Ovary (tissue), 9 donors: Measurements from ENCODE around the gene PLXNB1. TPM values are rescaled to one million over a fixed set of nuclear protein-coding genes. Genes with fewer than 3 reads are reported as not detected.

Experiments
- DNase-seq, 5 donors: peaks; one replicate each; pipeline ENCODE4 v3.0.0-alpha.2; 2019 to 2020
- H3K27ac ChIP-seq, 2 donors: fragments of 200-600 bp; one replicate each; pipeline versions ENCODE4 v1.5.1 to v1.8.0; 2019 to 2022
- H3K27me3 ChIP-seq: fragments of 200-600 bp; one replicate; pipeline ENCODE4 v1.8.0; 2022
- H3K36me3 ChIP-seq: fragments of 200-600 bp; sonication (generic); one replicate; pipeline ENCODE4 v1.5.1; 2019
- H3K4me1 ChIP-seq: one replicate; pipeline ENCODE4 v1.8.1; 2013; ENCODE audit warnings: mild to moderate bottlenecking, moderate library complexity; ENCODE audit not compliant: insufficient read depth
- H3K4me3 ChIP-seq: fragments of 200-600 bp; sonication (generic); one replicate; pipeline ENCODE4 v1.5.1; 2017
- H3K9me3 ChIP-seq, 2 donors: fragments of 200-600 bp in 1 of 2; sonication (generic) in 1 of 2; one replicate each; pipeline versions ENCODE4 v1.5.1 to v1.8.1; 2013 to 2019; ENCODE audit warnings: mild to moderate bottlenecking in 1 of 2, moderate library complexity in 1 of 2
- EP300 ChIP-seq: sonication (generic); formaldehyde crosslinking; IDR thresholded peaks from one replicate; pipeline ENCODE4 v1.6.1; 2017; ENCODE audit warnings: antibody characterized with exemption
- POLR2A ChIP-seq: fragments of 450-650 bp; IDR thresholded peaks from one replicate; pipeline ENCODE4 v1.6.1; 2017; ENCODE audit warnings: antibody characterized with exemption, mild to moderate bottlenecking, moderate library complexity
- WGBS, 3 donors: extraction: QIAGEN DNeasy Blood & Tissue Kit in 1 of 3; methylation state at CpG; one replicate each; pipeline versions ENCODE4 v1.1.5 to v1.1.7; 2013 to 2017; 5-methylcytosine and 5-hydroxymethylcytosine counted together
- intact Hi-C, 4 donors: fragments of 100-400 bp; cut with DNase I; formaldehyde crosslinking; loops; one replicate each; pipeline versions ENCODE4 v1.11.0 to v1.15.1; 2022 to 2023
- polyA plus RNA-seq, 2 donors: library from polyadenylated mRNA; stranded (reverse); fragments of 200-250 nt in 1 of 2; fragments of 350-450 nt in 1 of 2; fragmentation: Illumina TruSeq in 1 of 2; extraction: RNeasy Lipid Tissue Mini Kit (QIAGEN cat#74804) in 1 of 2; gene quantifications; one replicate each; pipeline ENCODE4 v1.2.3, GENCODE V29; 2013 to 2014
- total RNA-seq, 7 donors: library from RNA; depleted of rRNA in 2 of 7; stranded (reverse); fragments of >200 nt in 2 of 7; fragmentation: NEBNext Ultra II Directional in 3 of 7; extraction: Animal tissue kit (Norgen Biotek cat#: 25700) in 3 of 7; gene quantifications; one replicate each; pipeline versions ENCODE4 v1.1.0 to v1.2.4, GENCODE V29; 2016 to 2023
- TF ChIP-seq, protein P1 (sequence below), 3 donors: fragments of 450-650 bp in 2 of 3; fragments of 200-600 bp in 1 of 3; IDR thresholded peaks; one replicate each; pipeline versions ENCODE4 v1.5.1 to v1.8.0; 2016 to 2022; ENCODE audit warnings: antibody characterized with exemption in 3 of 3, mild to moderate bottlenecking in 1 of 3
- donor health status: DM: no; HTN: no; CAD: no; lungs with moderate emphysema.
- donor health status: DM: no; HTN: no; CAD: no.
- donor health status: Bipolar disorder and iron deficiency.
- donor health status: DM: yes; HTN: yes; CAD: no.
- donor health status: DM: no; HTN: no; CAD: no.
- donor health status: DM: yes; HTN: yes; CAD: no.

PLXNB1 gene
- total and polyA plus RNA-seq, 9 donors: 11.2 to 166 (median 83.7) TPM

DNA sequence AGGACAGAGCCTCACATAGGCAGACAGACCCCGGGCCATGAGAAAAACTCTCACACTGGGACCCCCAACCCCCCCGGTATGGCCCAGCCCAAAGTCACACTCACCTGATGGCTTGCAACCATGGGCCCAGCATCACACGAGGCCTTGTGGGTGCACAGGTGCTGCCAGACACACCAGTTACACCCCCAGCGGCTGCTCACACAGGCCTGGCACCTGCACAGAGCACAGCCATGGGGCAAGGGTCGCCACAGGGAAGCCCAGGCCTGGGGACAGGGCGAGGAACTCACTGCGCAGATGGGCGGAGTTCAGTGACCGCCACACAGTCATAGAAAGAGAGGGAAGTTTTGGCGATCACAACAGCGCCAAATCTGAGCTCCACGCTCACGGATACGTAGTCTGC is 9.3 kb downstream of the PLXNB1 start:
- WGBS, 3 donors: 91 to 92% (median 91%) methylated on average over 12 to 14 of the region's 14 CpGs
- H3K4me3 ChIP-seq: no peak overlapping the region
- TF ChIP-seq POLR2A: no peak
- TF ChIP-seq, protein P1, sequence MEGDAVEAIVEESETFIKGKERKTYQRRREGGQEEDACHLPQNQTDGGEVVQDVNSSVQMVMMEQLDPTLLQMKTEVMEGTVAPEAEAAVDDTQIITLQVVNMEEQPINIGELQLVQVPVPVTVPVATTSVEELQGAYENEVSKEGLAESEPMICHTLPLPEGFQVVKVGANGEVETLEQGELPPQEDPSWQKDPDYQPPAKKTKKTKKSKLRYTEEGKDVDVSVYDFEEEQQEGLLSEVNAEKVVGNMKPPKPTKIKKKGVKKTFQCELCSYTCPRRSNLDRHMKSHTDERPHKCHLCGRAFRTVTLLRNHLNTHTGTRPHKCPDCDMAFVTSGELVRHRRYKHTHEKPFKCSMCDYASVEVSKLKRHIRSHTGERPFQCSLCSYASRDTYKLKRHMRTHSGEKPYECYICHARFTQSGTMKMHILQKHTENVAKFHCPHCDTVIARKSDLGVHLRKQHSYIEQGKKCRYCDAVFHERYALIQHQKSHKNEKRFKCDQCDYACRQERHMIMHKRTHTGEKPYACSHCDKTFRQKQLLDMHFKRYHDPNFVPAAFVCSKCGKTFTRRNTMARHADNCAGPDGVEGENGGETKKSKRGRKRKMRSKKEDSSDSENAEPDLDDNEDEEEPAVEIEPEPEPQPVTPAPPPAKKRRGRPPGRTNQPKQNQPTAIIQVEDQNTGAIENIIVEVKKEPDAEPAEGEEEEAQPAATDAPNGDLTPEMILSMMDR (IDR thresholded peaks at IDR 0.05): no peak
- no peak for TF ChIP-seq EP300
- H3K27ac ChIP-seq: no peak overlapping the region
- no peak for DNase-seq
- no peaks in the 10 kb centered on the region for H3K36me3 ChIP-seq
- intact Hi-C loops: no loop called here
- peaks cover 14% of the 10 kb centered on the region for H3K4me1 ChIP-seq
- H3K27me3 ChIP-seq: no peaks in the 10 kb centered on the region
- no peaks in the 10 kb centered on the region for H3K9me3 ChIP-seq

DNA sequence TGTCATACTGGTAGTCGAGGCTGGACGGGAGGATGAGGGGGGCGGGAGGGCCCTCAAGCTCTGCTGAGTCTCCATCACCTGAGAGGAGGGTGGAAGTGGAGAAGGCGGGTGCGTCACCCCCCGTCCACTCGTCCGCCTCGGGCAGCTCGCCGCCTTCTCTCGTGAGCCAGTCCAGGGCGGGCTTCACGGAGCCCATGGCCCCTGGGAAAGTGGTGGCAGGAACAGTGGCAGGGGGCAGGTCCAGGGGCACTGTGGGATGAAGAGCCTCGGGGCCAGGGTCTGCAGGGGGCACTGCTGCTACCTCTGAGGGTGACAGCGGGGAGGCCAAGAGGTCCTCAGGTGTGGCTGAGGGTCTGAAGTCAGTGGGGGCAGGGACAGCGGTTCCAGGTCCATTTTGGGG is 10.3 kb downstream of the PLXNB1 start:
- Histone ChIP-seq H3K27me3 (no peaks in the 10 kb centered on the region), H3K9me3 (no peaks in the 10 kb centered on the region), H3K27ac (no peak overlapping the region), H3K4me3 (no peak overlapping the region), H3K4me1 (peaks cover 7% of the 10 kb centered on the region), H3K36me3 (no peaks in the 10 kb centered on the region)
- WGBS, 3 donors: 87 to 89% (median 88%) methylated on average over 17 of the region's 17 CpGs
- TF ChIP-seq EP300 (no peak), POLR2A (no peak)
- TF ChIP-seq, protein P1 (IDR thresholded peaks at IDR 0.05): no peak
- no peak for DNase-seq
- intact Hi-C loops: no loop called here

DNA sequence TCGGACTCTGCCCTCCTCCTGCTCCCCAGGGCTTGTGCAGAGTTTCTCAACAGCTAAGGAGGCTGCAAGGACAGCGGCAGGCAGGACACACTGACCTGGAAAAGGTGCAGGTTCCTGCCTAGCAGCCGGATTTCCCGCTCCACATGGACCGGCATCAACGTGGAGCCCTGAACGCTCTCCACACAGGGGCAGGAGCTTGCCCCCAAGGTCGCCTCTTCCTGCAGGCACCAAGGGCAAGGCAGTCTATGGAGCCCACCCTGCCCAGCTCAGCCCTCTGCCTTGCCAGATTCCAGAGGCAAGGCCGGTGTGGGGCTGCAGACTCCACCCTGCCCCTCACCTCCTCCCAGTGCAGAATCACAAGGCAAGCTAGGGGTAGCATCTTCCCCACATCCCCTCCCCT is 10.7 kb downstream of the PLXNB1 start:
- intact Hi-C loops: no loop called here
- H3K36me3 ChIP-seq: no peaks in the 10 kb centered on the region
- H3K9me3 ChIP-seq: no peaks in the 10 kb centered on the region
- TF ChIP-seq, protein P1 (IDR thresholded peaks at IDR 0.05): no peak
- no peak for TF ChIP-seq EP300
- TF ChIP-seq POLR2A: no peak
- peaks cover 2% of the 10 kb centered on the region for H3K4me1 ChIP-seq
- DNase-seq: no peak
- H3K4me3 ChIP-seq: no peak overlapping the region
- no peak overlapping the region for H3K27ac ChIP-seq
- H3K27me3 ChIP-seq: no peaks in the 10 kb centered on the region
- WGBS, 3 donors: 81 to 92% (median 89%) methylated on average over 9 of the region's 9 CpGs

DNA sequence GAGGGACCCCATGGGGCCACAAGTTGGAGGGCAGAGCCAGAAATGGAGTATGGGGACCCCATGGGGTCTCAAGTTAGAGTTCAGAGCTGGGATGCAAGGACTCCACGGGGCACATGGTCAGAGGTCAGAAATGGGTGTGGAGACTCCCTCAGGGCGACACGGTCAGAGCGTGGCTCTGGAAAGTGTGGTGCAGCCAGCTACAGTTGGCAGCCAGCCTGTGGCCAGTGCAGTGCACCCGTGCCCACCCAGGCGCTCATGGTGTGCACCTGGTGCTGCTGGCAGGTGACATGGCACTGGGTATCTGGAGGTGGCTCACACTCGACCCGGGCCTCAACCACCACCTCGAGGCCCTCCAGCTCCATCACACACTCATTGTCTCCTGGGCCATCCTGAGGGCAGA is 11.2 kb downstream of the PLXNB1 start:
- Histone ChIP-seq H3K27ac (no peak overlapping the region), H3K4me1 (no peaks in the 10 kb centered on the region), H3K4me3 (no peak overlapping the region), H3K27me3 (no peaks in the 10 kb centered on the region), H3K9me3 (no peaks in the 10 kb centered on the region), H3K36me3 (no peaks in the 10 kb centered on the region)
- DNase-seq: no peak
- WGBS, 3 donors: 79 to 88% (median 82%) methylated on average over 9 of the region's 9 CpGs
- intact Hi-C loops: no loop called here
- TF ChIP-seq EP300 (no peak), POLR2A (no peak)
- TF ChIP-seq, protein P1 (IDR thresholded peaks at IDR 0.05): no peak

DNA sequence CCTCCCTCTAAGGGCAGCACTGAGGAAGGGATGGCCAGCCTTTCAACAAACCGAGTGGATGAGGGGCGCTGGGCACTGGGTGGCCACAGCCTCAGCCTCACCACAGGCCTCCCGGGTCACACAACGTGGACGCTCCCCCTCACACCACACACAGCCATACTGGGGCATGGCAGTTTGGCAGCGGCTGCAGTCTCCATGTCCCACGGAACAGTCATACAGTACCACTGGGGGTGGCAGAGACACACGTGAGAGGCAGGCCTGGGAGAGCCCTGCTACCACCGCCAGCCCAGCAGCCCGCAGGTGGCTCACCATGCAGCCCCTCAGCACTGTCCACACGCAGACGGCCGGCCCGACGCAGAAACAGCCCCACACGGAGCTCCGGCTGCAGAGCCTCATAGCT is 11.7 kb downstream of the PLXNB1 start:
- intact Hi-C loops: no loop called here
- no peak for TF ChIP-seq POLR2A
- TF ChIP-seq EP300: no peak
- TF ChIP-seq, protein P1 (IDR thresholded peaks at IDR 0.05): no peak
- H3K27ac ChIP-seq: no peak overlapping the region
- no peaks in the 10 kb centered on the region for H3K9me3 ChIP-seq
- H3K36me3 ChIP-seq: no peaks in the 10 kb centered on the region
- H3K27me3 ChIP-seq: no peaks in the 10 kb centered on the region
- DNase-seq: no peak
- H3K4me3 ChIP-seq: no peak overlapping the region
- 87 to 91% (median 89%) methylated on average over 17 of the region's 17 CpGs for WGBS, 3 donors
- no peaks in the 10 kb centered on the region for H3K4me1 ChIP-seq
